ENCODE results near the gene ANKRD22. TPM values are rescaled to one million over a fixed set of nuclear protein-coding genes. Genes with fewer than 3 reads are reported as not detected.

The ANKRD22 gene
- total and polyA plus RNA-seq, 2 donors (not counting 3 experiments of a cell fraction or from before 2014, with no cell fraction given): not detected

DNA sequence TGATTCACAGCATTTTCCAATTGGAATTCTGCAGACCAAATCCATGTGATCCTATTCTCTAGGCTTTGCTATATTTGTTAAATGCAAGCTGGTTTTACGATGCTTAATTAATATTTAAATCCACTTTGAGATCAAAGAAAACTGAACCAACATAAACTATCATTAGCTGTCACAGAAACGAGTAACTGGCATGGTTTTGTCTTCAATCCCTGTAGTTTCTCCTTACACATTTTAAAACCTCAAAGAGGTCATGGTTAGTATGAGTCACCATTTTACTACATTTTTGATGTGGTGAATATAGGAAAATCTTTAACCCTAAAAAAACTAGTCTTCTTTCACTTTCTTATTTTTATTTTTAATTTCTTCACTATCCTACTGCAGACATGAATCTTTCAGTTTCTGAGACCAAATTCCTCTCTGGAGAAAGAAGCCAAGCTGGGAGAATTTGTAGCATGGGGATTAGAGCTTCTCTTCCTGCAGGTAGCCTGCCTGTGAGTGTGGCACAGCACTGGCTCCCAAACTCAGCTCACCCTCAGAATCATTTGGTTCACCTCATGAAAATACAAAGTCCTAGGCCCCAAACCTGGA, 57.8 kb downstream of the ANKRD22 start:
- intact Hi-C loops (cut with micrococcal nuclease) (loop anchor here (5.0 kb wide), 1 partner anchor 87 kb away; the partner anchor contains the start of gene LIPK), dilution Hi-C loops (cut with MboI; ENCODE audit: extremely low pct_ligation_motif_present, low sequenced_read_pairs) (no loop called here)
- Histone ChIP-seq H3K36me3 (ENCODE audit: control insufficient read depth in 2 of 2, extremely low read depth in 1 of 2, insufficient read depth in 2 of 2, low read length in 2 of 2) (no peaks in the 10 kb centered on the region), H3K27ac (ENCODE audit: insufficient read depth, low read depth, low read length) (no peak overlapping the region), H3K4me1 (ENCODE audit: control insufficient read depth, extremely low read depth, insufficient read depth, low read length) (no peaks in the 10 kb centered on the region), H3K27me3 (ENCODE audit: control insufficient read depth in 2 of 2, insufficient read depth in 2 of 2, low read length in 2 of 2) (no peaks in the 10 kb centered on the region), H4K20me1 (replicated peaks; ENCODE audit: control insufficient read depth, extremely low read depth, insufficient read depth, low read length) (no peaks in the 10 kb centered on the region), H3K9ac (replicated peaks; ENCODE audit: extremely low read depth, insufficient read depth, low read length) (no peak overlapping the region), H2AFZ (ENCODE audit: low read depth, low read length) (no peak overlapping the region), H3K9me3 (replicated peaks; ENCODE audit: control insufficient read depth, insufficient read depth, low read length) (no peaks in the 10 kb centered on the region), H3K9me1 (replicated peaks; ENCODE audit: control insufficient read depth, extremely low read depth, insufficient read depth, low read length) (no peaks in the 10 kb centered on the region), H3K4me3 (replicated peaks in 1 of 3; ENCODE audit: insufficient read depth in 1 of 3, low read depth in 1 of 3, low read length in 3 of 3) (no peak overlapping the region), H3K4me2 (ENCODE audit: insufficient read depth, low read length) (no peak overlapping the region), H3K79me2 (ENCODE audit: control insufficient read depth, insufficient read depth, low read length) (no peaks in the 10 kb centered on the region)
- DNase-seq (ENCODE audit: low read depth, low spot score) (no peak), FAIRE-seq (no peak)
- ChIA-PET POLR2A (no interaction called here), CTCF (interaction anchor here (1.0 to 1.5 kb wide), 6 partner anchors 17 to 229 kb away, joined by 3 to 14 read pairs (median 4); partner anchors contain the start of gene LIPN)
- TF ChIP-seq, protein P1, sequence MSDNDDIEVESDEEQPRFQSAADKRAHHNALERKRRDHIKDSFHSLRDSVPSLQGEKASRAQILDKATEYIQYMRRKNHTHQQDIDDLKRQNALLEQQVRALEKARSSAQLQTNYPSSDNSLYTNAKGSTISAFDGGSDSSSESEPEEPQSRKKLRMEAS (IDR thresholded peaks at IDR 0.05; ENCODE audit: insufficient read depth, insufficient read length): no peak
- TF ChIP-seq MYC (IDR thresholded peaks at IDR 0.05; ENCODE audit: low read depth, low read length) (no peak), POLR2A (IDR thresholded peaks at IDR 0.05; ENCODE audit: low read depth, low read length) (no peak), GATA2 (IDR thresholded peaks at IDR 0.05; ENCODE audit: insufficient read depth, insufficient read length, low read depth, low read length) (no peak), JUN (IDR thresholded peaks at IDR 0.05; ENCODE audit: borderline replicate concordance, insufficient read depth, insufficient read length, low read depth) (no peak), EZH2 (IDR thresholded peaks at IDR 0.05; ENCODE audit: borderline replicate concordance, low read depth, low read length, severe bottlenecking) (no peak), FOS (IDR thresholded peaks at IDR 0.05; ENCODE audit: borderline replicate concordance, insufficient read depth, low read length) (no peak), POLR2AphosphoS5 (IDR thresholded peaks at IDR 0.05; ENCODE audit: insufficient read depth, low read depth, low read length) (no peak), CTCF (IDR thresholded peaks at IDR 0.05; ENCODE audit: extremely low read depth in 1 of 2, insufficient read depth in 1 of 2, low read depth in 1 of 2, low read length in 2 of 2) (no peak)
- no TSS peak for BruUV-seq (replicated peaks)
